ENCODE measurements around the gene TNFAIP1. TPM values are rescaled to one million over a fixed set of nuclear protein-coding genes. Genes with fewer than 3 reads are reported as not detected.

TNFAIP1 gene, protein sequence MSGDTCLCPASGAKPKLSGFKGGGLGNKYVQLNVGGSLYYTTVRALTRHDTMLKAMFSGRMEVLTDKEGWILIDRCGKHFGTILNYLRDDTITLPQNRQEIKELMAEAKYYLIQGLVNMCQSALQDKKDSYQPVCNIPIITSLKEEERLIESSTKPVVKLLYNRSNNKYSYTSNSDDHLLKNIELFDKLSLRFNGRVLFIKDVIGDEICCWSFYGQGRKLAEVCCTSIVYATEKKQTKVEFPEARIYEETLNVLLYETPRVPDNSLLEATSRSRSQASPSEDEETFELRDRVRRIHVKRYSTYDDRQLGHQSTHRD
- 18.4 and 21.8 TPM in 2 replicates for total RNA-seq (2021)
- long read RNA-seq, transcript TNFAIP1-201 (7 exons, 3,627 nt): major isoform, 59 of 66 reads
- long read RNA-seq, partial matches to known transcripts: 1 of 66 reads
- long read RNA-seq, other reads (novel, unspliced or antisense): 6 of 66 reads

DNA sequence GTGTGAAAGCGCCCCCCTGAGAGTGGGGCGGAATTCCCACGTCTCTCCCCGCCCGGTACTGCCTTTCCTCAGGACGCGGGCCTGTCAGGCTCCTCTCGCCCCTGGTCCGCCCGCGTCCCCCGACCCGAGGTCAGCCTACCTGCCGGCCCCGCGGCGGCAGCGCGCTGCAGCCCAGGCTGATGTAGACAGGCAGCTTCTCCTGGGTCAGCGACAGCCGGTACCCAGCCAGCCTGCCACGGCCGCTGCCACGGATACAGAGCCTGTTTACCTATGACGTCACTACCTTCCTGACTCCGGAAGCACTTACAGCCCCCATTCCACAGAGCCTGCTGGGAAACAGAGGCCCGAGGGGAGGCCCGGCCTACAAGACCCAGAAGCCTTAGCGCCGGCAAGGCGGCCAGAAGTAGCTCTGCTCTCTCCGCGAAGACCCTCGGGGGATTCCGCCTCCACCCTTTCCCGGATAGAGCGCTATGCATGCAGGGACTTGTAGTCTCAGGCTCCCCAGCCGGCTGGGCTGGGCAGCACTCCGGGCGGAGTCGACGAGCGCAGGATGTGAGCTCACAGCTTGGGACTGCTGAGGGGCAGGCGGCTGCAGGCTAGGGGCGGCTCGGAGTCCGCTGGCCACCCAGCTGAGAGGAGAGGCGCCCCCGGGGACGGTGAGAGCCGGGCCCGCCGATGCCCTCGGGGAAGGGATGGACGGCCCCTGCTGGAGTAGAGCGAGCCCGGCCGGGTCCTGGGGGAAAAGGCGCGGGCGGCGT, at the start of gene TNFAIP1, which contains the start of gene IFT20:
TSS of gene TNFAIP1 (plus strand) at position 561 of the 758 bp plus-strand sequence. CDS start 3,761 bp downstream, outside the sequence.
TSS of gene IFT20 (minus strand) at position 272 of the 758 bp plus-strand sequence. CDS start 3,487 bp downstream, outside the sequence.
- TF ChIP-seq, protein P1, sequence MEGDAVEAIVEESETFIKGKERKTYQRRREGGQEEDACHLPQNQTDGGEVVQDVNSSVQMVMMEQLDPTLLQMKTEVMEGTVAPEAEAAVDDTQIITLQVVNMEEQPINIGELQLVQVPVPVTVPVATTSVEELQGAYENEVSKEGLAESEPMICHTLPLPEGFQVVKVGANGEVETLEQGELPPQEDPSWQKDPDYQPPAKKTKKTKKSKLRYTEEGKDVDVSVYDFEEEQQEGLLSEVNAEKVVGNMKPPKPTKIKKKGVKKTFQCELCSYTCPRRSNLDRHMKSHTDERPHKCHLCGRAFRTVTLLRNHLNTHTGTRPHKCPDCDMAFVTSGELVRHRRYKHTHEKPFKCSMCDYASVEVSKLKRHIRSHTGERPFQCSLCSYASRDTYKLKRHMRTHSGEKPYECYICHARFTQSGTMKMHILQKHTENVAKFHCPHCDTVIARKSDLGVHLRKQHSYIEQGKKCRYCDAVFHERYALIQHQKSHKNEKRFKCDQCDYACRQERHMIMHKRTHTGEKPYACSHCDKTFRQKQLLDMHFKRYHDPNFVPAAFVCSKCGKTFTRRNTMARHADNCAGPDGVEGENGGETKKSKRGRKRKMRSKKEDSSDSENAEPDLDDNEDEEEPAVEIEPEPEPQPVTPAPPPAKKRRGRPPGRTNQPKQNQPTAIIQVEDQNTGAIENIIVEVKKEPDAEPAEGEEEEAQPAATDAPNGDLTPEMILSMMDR (conservative IDR thresholded peaks at IDR 0.05): no peak
- Mint-ChIP-seq H3K4me3 (peak within 1 kb of the TSS; percentile 97 to 99), H3K27me3 (ENCODE audit: low read depth) (no peaks in the 10 kb centered on the region), H3K27ac (peak within 1 kb of the TSS; percentile 92 to 99 (median 98)), H3K9me3 (no peaks in the 10 kb centered on the region; a peak in 1 of 5 replicates), H3K36me3 (ENCODE audit: insufficient read depth in 1 of 3, low read depth in 3 of 3) (peaks cover 0 to 11% (median 9%) of the 10 kb centered on the region in 3 experiments; a peak in 5 of 7 replicates), H3K4me1 (peaks cover 19 to 23% of the 10 kb centered on the region in 2 experiments)
- DNase-seq: peak; percentile 100
- Histone ChIP-seq H3K23ac (ENCODE audit: insufficient read length, low read depth, low read length) (no peak within 1 kb of the TSS), H3K4me2 (ENCODE audit: insufficient read depth, insufficient read length, low read length) (peak within 1 kb of the TSS; percentile 93), H3K14ac (ENCODE audit: insufficient read depth, low read length) (peak within 1 kb of the TSS; percentile 86), H3K79me2 (ENCODE audit: insufficient read depth, low read length) (no peaks in the 10 kb centered on the region; the same call in 1 of the 2 replicates), H4K5ac (ENCODE audit: insufficient read length, low read depth, low read length) (no peak within 1 kb of the TSS), H4K8ac (replicated peaks; ENCODE audit: insufficient read length, low read depth, low read length) (no peak within 1 kb of the TSS), H3K4me1 (ENCODE audit: insufficient read depth, low read length) (peaks cover 9% of the 10 kb centered on the region; the same call in 1 of the 2 replicates), H3K27me3 (ENCODE audit: insufficient read depth, low read length) (no peaks in the 10 kb centered on the region), H4K20me1 (ENCODE audit: control insufficient read depth, insufficient read depth, insufficient read length) (no peaks in the 10 kb centered on the region), H2AK5ac (ENCODE audit: insufficient read length, low read length) (no peak within 1 kb of the TSS), H2BK15ac (ENCODE audit: low read depth, low read length) (no peak within 1 kb of the TSS), H3K18ac (ENCODE audit: insufficient read length, low read depth, low read length) (peak within 1 kb of the TSS; percentile 87), H3T11ph (ENCODE audit: low read length) (no peak within 1 kb of the TSS), H2BK120ac (ENCODE audit: low read depth, low read length, poor library complexity, severe bottlenecking) (no peak within 1 kb of the TSS), H4K91ac (ENCODE audit: insufficient read length, low read depth, low read length) (no peak within 1 kb of the TSS), H3K79me1 (ENCODE audit: insufficient read depth, low read depth, low read length, poor library complexity, severe bottlenecking) (no peaks in the 10 kb centered on the region), H2AFZ (ENCODE audit: low read length) (no peak within 1 kb of the TSS), H3K27ac (ENCODE audit: insufficient read length, low read depth, low read length) (no peak within 1 kb of the TSS), H3K9me3 (ENCODE audit: control insufficient read depth, low read depth, low read length) (no peaks in the 10 kb centered on the region), H2BK12ac (ENCODE audit: insufficient read length, low read depth, low read length) (no peak within 1 kb of the TSS), H2BK20ac (ENCODE audit: low read depth, low read length, poor library complexity, severe bottlenecking) (no peak within 1 kb of the TSS), H3K9ac (ENCODE audit: extremely low read depth, insufficient read length, low read length) (peak within 1 kb of the TSS; percentile 79), H3K23me2 (ENCODE audit: insufficient read length, low read depth, low read length, poor library complexity, severe bottlenecking) (peaks cover 13% of the 10 kb centered on the region), H3K4ac (ENCODE audit: low read depth, low read length) (no peak within 1 kb of the TSS), H3K56ac (ENCODE audit: insufficient read length, low read depth, low read length) (no peak within 1 kb of the TSS), H2BK5ac (ENCODE audit: insufficient read length, low read length) (no peak within 1 kb of the TSS)
- WGBS (ENCODE audit: extremely low coverage, insufficient read length, low lambda C conversion rate): no CpG with 5 or more reads among the region's 62 CpGs
